Sigmoid colon (tissue), 4 donors: ENCODE data around the gene RARA.

Experiments
- CTCF ChIP-seq, 4 experiments: fragments of 450-650 bp in 3 of 4; fragments of 200-600 bp in 1 of 4; IDR thresholded peaks; one replicate each; pipeline ENCODE4 v1.5.1; 2016 to 2019; ENCODE audit warnings: antibody characterized with exemption in 4 of 4, mild to moderate bottlenecking in 3 of 4, moderate library complexity in 2 of 4
- EP300 ChIP-seq, 4 donors: sonication (generic); formaldehyde crosslinking; IDR thresholded peaks; one replicate each; pipeline ENCODE4 v1.6.1; 2017; ENCODE audit warnings: antibody characterized with exemption in 4 of 4
- POLR2A ChIP-seq, 2 donors: fragments of 450-650 bp; IDR thresholded peaks; one replicate each; pipeline ENCODE4 v1.6.1; 2016; ENCODE audit warnings: antibody characterized with exemption in 2 of 2, mild to moderate bottlenecking in 2 of 2, moderate library complexity in 2 of 2

DNA sequence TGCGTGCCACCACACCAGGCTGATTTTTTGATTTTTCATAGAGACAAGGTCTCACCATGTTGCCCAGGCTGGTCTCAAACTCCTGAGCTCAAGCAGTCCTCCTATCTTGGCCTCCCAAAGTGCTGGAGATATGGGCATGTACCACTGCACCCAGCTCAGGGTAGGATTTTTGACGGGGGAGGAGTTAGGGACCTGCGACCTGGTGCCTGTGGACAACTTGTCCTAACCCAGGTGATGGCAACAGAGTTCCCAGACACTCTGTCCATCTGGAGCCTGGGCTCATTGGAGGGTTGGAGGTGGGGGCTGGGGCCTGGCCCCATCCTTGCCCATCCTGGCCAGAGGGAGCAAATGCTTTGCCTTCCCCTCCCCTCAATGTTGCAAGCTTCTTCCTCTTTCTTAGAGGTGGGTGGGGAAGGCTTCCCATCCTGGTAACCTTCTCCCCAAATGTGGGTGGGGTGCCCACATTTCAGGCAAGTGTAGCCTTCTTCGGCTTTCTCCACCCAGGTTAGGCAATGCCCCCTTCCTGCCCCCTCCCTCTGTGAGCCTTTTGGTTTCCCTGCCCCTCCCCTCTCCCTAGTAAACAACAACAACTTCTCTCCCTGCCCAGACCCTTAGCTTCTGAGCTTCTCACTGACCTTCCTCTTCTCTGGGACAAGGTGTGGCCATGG, 24.9 kb downstream of the RARA start:
- TF ChIP-seq POLR2A (IDR thresholded peaks at IDR 0.05) (no peak), EP300 (IDR thresholded peaks at IDR 0.05) (no peak), CTCF (IDR thresholded peaks at IDR 0.05) (no peak)
